HEK293 (cell line): ENCODE data around the gene RGS19.

Experiments used
- CTCF ChIA-PET: fragments of 350-600 bp; formaldehyde crosslinking; extraction: SDS; loops from one replicate; lab custom pipeline; 2021; ENCODE audit warnings: antibody characterized with exemption; lab: Yijun Ruan, JAX
- POLR2A ChIA-PET: fragments of 300-600 bp; formaldehyde crosslinking; extraction: SDS; loops from one replicate; lab custom pipeline; 2020; ENCODE audit warnings: antibody characterized with exemption, inconsistent platforms; lab: Yijun Ruan, JAX
- H3K27ac ChIP-seq: fragments of 200-500 bp; sonication (Bioruptor generic); 2 replicates; pipeline ENCODE4 v1.5.1; 2014; ENCODE audit warnings: low read depth, low read length, control low read depth, inconsistent platforms; ENCODE audit errors: extremely low read depth
- H3K36me3 ChIP-seq, 2 experiments: fragments of 200-500 bp in 1 of 2; sonication (Bioruptor generic) in 1 of 2; 1 replicate in 1 of 2; 2 replicates in 1 of 2; pipeline ENCODE4 v1.5.1; 2014 to 2017; ENCODE audit warnings: inconsistent platforms in 2 of 2, low read length in 2 of 2; ENCODE audit not compliant: control insufficient read depth in 2 of 2, insufficient read depth in 1 of 2
- H3K4me1 ChIP-seq: fragments of 200-500 bp; sonication (Bioruptor generic); 2 replicates; pipeline ENCODE4 v1.5.1; 2014; ENCODE audit warnings: mild to moderate bottlenecking, low read length, inconsistent platforms; ENCODE audit not compliant: control insufficient read depth, insufficient read depth
- H3K4me3 ChIP-seq: 2 replicates; pipeline ENCODE4 v1.5.1; 2011; ENCODE audit warnings: low read depth, mild to moderate bottlenecking, control low read depth, low read length, moderate library complexity
- H3K9me3 ChIP-seq: fragments of 200-500 bp; sonication (Bioruptor generic); 2 replicates; pipeline ENCODE4 v1.5.1; 2014; ENCODE audit warnings: low read depth, low read length, inconsistent platforms; ENCODE audit not compliant: control insufficient read depth, insufficient read depth
- ATF2 ChIP-seq: fragments of 450-650 bp; formaldehyde crosslinking; IDR thresholded peaks from 2 replicates; pipeline ENCODE4 v1.5.1; 2016; ENCODE audit warnings: missing biosample characterization, missing genetic modification characterization, low read depth
- EGR2 ChIP-seq: fragments of 450-650 bp; formaldehyde crosslinking; IDR thresholded peaks from 2 replicates; pipeline ENCODE4 v1.5.1; 2016; ENCODE audit warnings: low read depth, missing biosample characterization, missing genetic modification characterization
- GLIS1 ChIP-seq: fragments of 450-650 bp; formaldehyde crosslinking; IDR thresholded peaks from 2 replicates; pipeline ENCODE4 v1.5.1; 2016; ENCODE audit warnings: missing biosample characterization, missing genetic modification characterization
- PRDM10 ChIP-seq: fragments of 450-650 bp; formaldehyde crosslinking; IDR thresholded peaks from 2 replicates; pipeline ENCODE4 v1.5.1; 2016; ENCODE audit warnings: missing biosample characterization, missing genetic modification characterization
- PRDM6 ChIP-seq: fragments of 450-650 bp; formaldehyde crosslinking; IDR thresholded peaks from 2 replicates; pipeline ENCODE4 v1.5.1; 2017; ENCODE audit warnings: missing biosample characterization, missing genetic modification characterization
- ZBTB1 ChIP-seq: fragments of 450-650 bp; formaldehyde crosslinking; IDR thresholded peaks from 2 replicates; pipeline ENCODE4 v1.5.1; 2016; ENCODE audit warnings: missing biosample characterization, missing genetic modification characterization
- ZBTB7A ChIP-seq: fragments of 450-650 bp; formaldehyde crosslinking; IDR thresholded peaks from 2 replicates; pipeline ENCODE4 v1.5.1; 2016; ENCODE audit warnings: low read depth, missing biosample characterization, missing genetic modification characterization
- ZFP41 ChIP-seq: fragments of 450-650 bp; formaldehyde crosslinking; IDR thresholded peaks from 2 replicates; pipeline ENCODE4 v1.5.1; 2016; ENCODE audit warnings: missing biosample characterization, missing genetic modification characterization, borderline replicate concordance
- ZNF121 ChIP-seq: fragments of 450-650 bp; formaldehyde crosslinking; IDR thresholded peaks from 2 replicates; pipeline ENCODE4 v1.5.1; 2016; ENCODE audit warnings: missing biosample characterization, missing genetic modification characterization
- ZNF155 ChIP-seq: fragments of 450-650 bp; formaldehyde crosslinking; IDR thresholded peaks from 2 replicates; pipeline ENCODE4 v1.5.1; 2016; ENCODE audit warnings: missing biosample characterization, missing genetic modification characterization
- ZNF398 ChIP-seq: fragments of 450-650 bp; formaldehyde crosslinking; IDR thresholded peaks from 2 replicates; pipeline ENCODE4 v1.5.1; 2017; ENCODE audit warnings: missing biosample characterization, missing genetic modification characterization
- ZNF623 ChIP-seq: fragments of 450-650 bp; formaldehyde crosslinking; IDR thresholded peaks from 2 replicates; pipeline ENCODE4 v1.5.1; 2016; ENCODE audit warnings: missing biosample characterization, missing genetic modification characterization
- ZNF707 ChIP-seq: fragments of 450-650 bp; formaldehyde crosslinking; IDR thresholded peaks from 2 replicates; pipeline ENCODE4 v1.5.1; 2016; ENCODE audit warnings: missing biosample characterization, missing genetic modification characterization
- ZNF843 ChIP-seq: fragments of 450-650 bp; formaldehyde crosslinking; IDR thresholded peaks from 2 replicates; pipeline ENCODE4 v1.5.1; 2016; ENCODE audit warnings: missing biosample characterization, missing genetic modification characterization
- ZSCAN5A ChIP-seq: fragments of 450-650 bp; formaldehyde crosslinking; IDR thresholded peaks from 2 replicates; pipeline ENCODE4 v1.5.1; 2016; ENCODE audit warnings: missing biosample characterization, missing genetic modification characterization

RGS19 gene

GRCh38 chr20:64065974-64066343 is 13.4 kb downstream of the RGS19 start (continued):
- no peak for TF ChIP-seq ZNF398 (tag by site-specific recombination)
- TF ChIP-seq ATF2 (tag by site-specific recombination): peak; percentile 37; the same call in 1 of the 2 replicates

- TF ChIP-seq ZNF155 (tag by site-specific recombination) (no peak), PRDM10 (tag by site-specific recombination) (peak; percentile 55), ZBTB7A (tag by site-specific recombination) (no peak), ZNF707 (tag by site-specific recombination) (no peak), EGR2 (tag by site-specific recombination) (peak; percentile 62), ZSCAN5A (no peak), GLIS1 (tag by site-specific recombination) (peak; percentile 21; the same call in 1 of the 2 replicates), ZNF843 (no peak), ZNF623 (tag by site-specific recombination) (no peak), PRDM6 (no peak), ZBTB1 (tag by site-specific recombination) (no peak), ZFP41 (tag by site-specific recombination) (no peak), ZNF121 (tag by site-specific recombination) (no peak)
- TF ChIP-seq, all 188 proteins: peak for 3
- Histone ChIP-seq H3K4me3 (no peak overlapping the region), H3K27ac (no peak overlapping the region), H3K36me3 (no peaks in the 10 kb centered on the region), H3K4me1 (no peaks in the 10 kb centered on the region), H3K9me3 (no peaks in the 10 kb centered on the region)
- ChIA-PET POLR2A (interaction anchor here (0.8 to 1.0 kb wide), 4 partner anchors 10 to 528 kb away, joined by 3 to 5 read pairs (median 4); no protein-coding TSS in a partner anchor), CTCF (interaction anchor here (0.9 to 1.0 kb wide), 2 partner anchors 26 to 55 kb away, joined by 3 read pairs; no protein-coding TSS in a partner anchor)
These were observed 14.0 kb downstream of the RGS19 start for GRCh38 chr20:64065062-64065973.
